ENCODE data around the gene NRARP. TPM values are rescaled to one million over a fixed set of nuclear protein-coding genes. Genes with fewer than 3 reads are reported as not detected.

NRARP gene, protein sequence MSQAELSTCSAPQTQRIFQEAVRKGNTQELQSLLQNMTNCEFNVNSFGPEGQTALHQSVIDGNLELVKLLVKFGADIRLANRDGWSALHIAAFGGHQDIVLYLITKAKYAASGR
- total RNA-seq (2022; extraction: Qiagen RNA extraction) = 1.7 to 3.0 TPM (median 2.9 TPM) in 5 replicates

DNA sequence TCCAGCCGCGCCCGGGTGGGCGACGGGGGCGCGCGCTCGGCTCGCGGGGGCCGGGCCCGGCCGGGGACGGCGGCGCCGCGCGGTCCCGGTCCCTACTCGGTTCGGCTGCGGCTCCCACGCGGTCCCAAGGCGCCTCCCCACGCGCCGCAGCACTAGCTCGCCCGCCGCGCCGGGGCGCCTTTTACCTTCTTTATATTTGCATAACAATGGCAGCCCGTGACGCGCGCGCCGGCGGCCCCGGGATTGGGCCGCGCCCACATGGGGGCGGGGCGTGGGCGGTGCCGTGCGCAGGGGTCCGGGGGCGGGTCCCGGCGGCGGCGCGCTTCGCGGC, at the start of gene NRARP:
Gene NRARP (minus strand): TSS at position 154 of the 331 bp plus-strand sequence. CDS start 343 bp downstream, outside the sequence.

DNA sequence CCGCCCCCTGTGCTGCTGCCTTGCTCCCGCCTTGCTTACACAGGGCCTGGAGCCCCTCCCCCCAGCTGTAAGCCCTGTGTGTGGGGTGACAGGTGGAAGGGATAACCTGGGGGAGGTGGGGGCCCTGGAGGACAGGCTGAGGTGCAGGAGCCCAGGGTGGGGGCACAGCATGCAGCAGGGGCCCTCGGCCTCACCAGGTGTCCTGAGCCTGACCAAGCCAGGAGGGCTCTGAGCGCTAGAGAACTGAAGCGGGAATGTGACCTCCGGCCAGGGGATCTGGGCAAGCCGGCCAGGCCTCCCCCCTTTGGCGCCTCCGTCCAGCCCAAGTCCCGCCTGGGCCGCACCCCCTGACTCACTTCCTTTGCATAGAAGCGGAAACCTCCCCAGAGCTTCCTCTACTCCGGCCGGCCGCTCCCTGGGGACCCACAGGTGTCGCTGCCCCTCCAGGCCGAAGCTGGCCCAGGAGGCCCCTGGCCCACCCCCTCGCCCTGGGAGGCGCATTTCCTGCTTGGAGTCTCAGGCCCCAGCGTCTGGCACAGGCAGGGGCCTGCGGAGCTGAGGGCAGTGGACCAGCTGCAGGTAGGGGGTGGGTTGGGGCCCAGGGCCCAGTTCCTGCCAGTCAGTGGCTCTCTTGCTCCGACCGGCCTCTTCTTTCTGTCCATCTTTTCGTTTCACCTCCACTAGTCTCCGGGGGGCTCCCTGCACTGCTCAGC, 24.6 kb downstream of the NRARP start, which contains the start of gene TOR4A:
Gene TOR4A (plus strand): TSS at position 398 of the 713 bp plus-strand sequence. CDS start 964 bp downstream, outside the sequence.

DNA sequence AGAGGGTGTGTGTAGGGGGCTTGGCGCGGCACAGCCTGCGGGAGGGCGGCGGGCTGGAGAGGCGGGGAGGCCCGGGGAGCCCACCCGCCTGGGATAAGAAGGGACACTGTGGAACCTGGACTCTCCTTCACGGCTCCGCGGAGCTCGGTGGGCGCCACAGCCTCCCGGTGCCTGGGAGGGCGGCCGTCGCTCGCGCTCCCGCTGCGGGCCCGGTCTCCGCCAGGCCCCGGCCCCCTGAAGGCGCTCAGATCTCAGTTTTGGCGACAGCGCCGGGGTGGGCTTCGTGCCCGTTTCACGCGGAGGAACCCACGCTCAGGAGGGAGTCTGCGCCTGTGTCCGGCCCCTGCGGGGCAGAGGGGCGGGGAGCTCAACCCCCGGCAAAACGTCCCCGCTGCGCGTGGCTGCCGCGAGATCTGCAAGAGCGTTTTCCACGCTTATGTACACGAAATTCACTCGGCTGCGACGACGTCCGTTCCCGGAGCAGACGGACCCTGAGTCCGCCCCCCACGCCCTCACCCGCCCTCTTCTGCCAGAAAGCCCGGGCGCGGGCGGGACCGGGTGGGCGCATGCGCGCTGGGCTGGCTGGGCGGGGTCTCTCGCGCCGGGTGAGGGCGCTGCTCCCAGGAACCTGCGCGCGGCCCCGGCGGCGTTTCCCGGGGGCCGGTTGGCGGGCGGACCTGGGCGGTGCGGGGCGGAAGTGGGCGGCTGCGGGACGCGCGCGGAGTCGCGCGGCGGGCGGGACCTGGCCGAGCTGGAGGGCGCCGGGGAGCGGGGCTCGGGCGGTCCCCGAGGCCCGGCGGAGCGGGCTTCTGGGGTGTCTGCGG, 47.2 kb downstream of the NRARP start, which contains the start of gene NELFB:
Gene NELFB (plus strand): TSS at position 704 of the 824 bp plus-strand sequence.

GRCh38 chr9:137251194-137251461, 50.9 kb downstream of the NRARP start, which contains the start of gene STPG3:
TSS of gene STPG3 (plus strand) at chr9:137251286. CDS start at chr9:137251287, 1 bp downstream.

Other genes starting within 250 kb of the NRARP start
- 3.1 to 6.4 TPM (median 5.4 TPM) in 5 replicates for gene ENTPD2, start 248.2 kb downstream of the NRARP start, total RNA-seq (2022; extraction: Qiagen RNA extraction)
- 13.4 to 23.9 TPM (median 21.4 TPM) in 5 replicates for gene SAPCD2, start 231.7 kb downstream of the NRARP start, total RNA-seq (2022; extraction: Qiagen RNA extraction)
- 8.1 to 15.8 TPM (median 11.1 TPM) in 5 replicates for gene UAP1L1, start 224.8 kb downstream of the NRARP start, total RNA-seq (2022; extraction: Qiagen RNA extraction)
- gene MAN1B1, start 215.3 kb downstream of the NRARP start, total RNA-seq (2022; extraction: Qiagen RNA extraction) = 36.8 to 53.3 TPM (median 51.6 TPM) in 5 replicates
- gene DPP7, start 187.5 kb downstream of the NRARP start, total RNA-seq (2022; extraction: Qiagen RNA extraction) = 67.5 to 115 TPM (median 108 TPM) in 5 replicates
- 0.16 to 0.41 TPM (median 0.32 TPM) in 5 replicates for gene GRIN1, start 163.1 kb downstream of the NRARP start, total RNA-seq (2022; extraction: Qiagen RNA extraction)
- 0.19 to 1.5 TPM (median 0.77 TPM) in 5 replicates for gene LRRC26, start 132.2 kb downstream of the NRARP start, total RNA-seq (2022; extraction: Qiagen RNA extraction)
- gene TMEM210, start 130.2 kb downstream of the NRARP start, total RNA-seq (2022; extraction: Qiagen RNA extraction) = not detected in 5 replicates
- 20.3 to 35.3 TPM (median 31.4 TPM) in 5 replicates for gene ANAPC2, start 113.7 kb downstream of the NRARP start, total RNA-seq (2022; extraction: Qiagen RNA extraction)
- 99.1 to 134 TPM (median 125 TPM) in 5 replicates for gene SSNA1, start 113.6 kb downstream of the NRARP start, total RNA-seq (2022; extraction: Qiagen RNA extraction)
- 6.4 to 11.2 TPM (median 10.5 TPM) in 5 replicates for gene TPRN, start 101.5 kb downstream of the NRARP start, total RNA-seq (2022; extraction: Qiagen RNA extraction)
- gene TMEM203, start 96.6 kb downstream of the NRARP start, total RNA-seq (2022; extraction: Qiagen RNA extraction) = 34.6 to 42.9 TPM (median 39.6 TPM) in 5 replicates
- 8.1 to 18.5 TPM (median 15.8 TPM) in 5 replicates for gene NDOR1, start 96.6 kb downstream of the NRARP start, total RNA-seq (2022; extraction: Qiagen RNA extraction)
- gene RNF208, start 80.0 kb downstream of the NRARP start, total RNA-seq (2022; extraction: Qiagen RNA extraction) = 1.2 to 2.2 TPM (median 2.0 TPM) in 5 replicates
- 3.6 to 5.1 TPM (median 4.6 TPM) in 5 replicates for gene CYSRT1, start 77.1 kb downstream of the NRARP start, total RNA-seq (2022; extraction: Qiagen RNA extraction)
- gene RNF224, start 74.8 kb downstream of the NRARP start, total RNA-seq (2022; extraction: Qiagen RNA extraction) = 0.14 to 0.28 TPM (median 0.21 TPM) in 5 replicates
- 0.05 to 0.11 TPM (median 0.06 TPM) in 5 replicates for gene SLC34A3, start 71.4 kb downstream of the NRARP start, total RNA-seq (2022; extraction: Qiagen RNA extraction)
- gene TUBB4B, start 61.0 kb downstream of the NRARP start, total RNA-seq (2022; extraction: Qiagen RNA extraction) = 618 to 867 TPM (median 780 TPM) in 5 replicates
- not detected in 5 replicates for gene STPG3, start 51.0 kb downstream of the NRARP start, total RNA-seq (2022; extraction: Qiagen RNA extraction)
- 41.3 to 57.7 TPM (median 53.2 TPM) in 5 replicates for gene NELFB, start 46.9 kb downstream of the NRARP start, total RNA-seq (2022; extraction: Qiagen RNA extraction)
- 16.3 to 27.6 TPM (median 24.2 TPM) in 5 replicates for gene TOR4A, start 24.5 kb downstream of the NRARP start, total RNA-seq (2022; extraction: Qiagen RNA extraction)
- 3.0 to 5.7 TPM (median 5.3 TPM) in 5 replicates for gene EXD3, start 120.9 kb upstream of the NRARP start, total RNA-seq (2022; extraction: Qiagen RNA extraction)
- gene NOXA1, start 121.1 kb upstream of the NRARP start, total RNA-seq (2022; extraction: Qiagen RNA extraction) = 0.41 to 1.7 TPM (median 1.4 TPM) in 5 replicates
- 0.14 to 0.25 TPM (median 0.16 TPM) in 5 replicates for gene ENTPD8, start 139.1 kb upstream of the NRARP start, total RNA-seq (2022; extraction: Qiagen RNA extraction)
- gene NSMF, start 157.1 kb upstream of the NRARP start, total RNA-seq (2022; extraction: Qiagen RNA extraction) = 28.8 to 42.8 TPM (median 38.8 TPM) in 5 replicates
- gene PNPLA7, start 248.1 kb upstream of the NRARP start, total RNA-seq (2022; extraction: Qiagen RNA extraction) = 0.24 to 0.82 TPM (median 0.71 TPM) in 5 replicates
- gene MRPL41, start 249.6 kb upstream of the NRARP start, total RNA-seq (2022; extraction: Qiagen RNA extraction) = 50.8 to 83.7 TPM (median 76.9 TPM) in 5 replicates

Data from A549 treated with dexamethasone at 1 μM for 4 hours (cell line).